K562 (cell line): Measurements from ENCODE around the gene DCST1. TPM values are rescaled to one million over a fixed set of nuclear protein-coding genes. Genes with fewer than 3 reads are reported as not detected.

Experiments used
- HNRNPLL ChIP-seq: fragments of 200-400 bp; formaldehyde crosslinking; IDR thresholded peaks from 2 replicates; pipeline ENCODE4 v1.6.1; 2017; ENCODE audit warnings: low read length, low read depth, mild to moderate bottlenecking; ENCODE audit not compliant: poor library complexity, severe bottlenecking
- JUND ChIP-seq, 2 experiments: IDR thresholded peaks; 2 replicates in 1 of 2; 3 replicates in 1 of 2; pipeline ENCODE4 v1.6.1; 2011; ENCODE audit warnings: borderline replicate concordance in 2 of 2, low read depth in 2 of 2, low read length in 2 of 2, improper control_type of control experiment in 1 of 2, missing biosample characterization in 1 of 2, missing genetic modification characterization in 1 of 2, missing genetic modification reagents in 1 of 2
- LEF1 ChIP-seq: fragments of 450-650 bp; IDR thresholded peaks from 2 replicates; pipeline ENCODE4 v1.6.1; 2016; ENCODE audit warnings: mild to moderate bottlenecking
- MTF1 ChIP-seq: fragments of 250-450 bp; sonication (Bioruptor Pico); IDR thresholded peaks from 2 replicates; pipeline ENCODE4 v1.9.0; 2021; ENCODE audit warnings: moderate library complexity, mild to moderate bottlenecking, inconsistent platforms, borderline replicate concordance
- MXI1 ChIP-seq: IDR thresholded peaks from 2 replicates; pipeline ENCODE4 v1.6.1; 2011; ENCODE audit warnings: low read depth, mild to moderate bottlenecking, improper control_type of control experiment, low read length
- NCOA6 ChIP-seq: fragments of 450-650 bp; IDR thresholded peaks from 2 replicates; pipeline ENCODE4 v1.6.1; 2017; ENCODE audit warnings: mild to moderate bottlenecking
- RFX1 ChIP-seq: fragments of 450-650 bp; IDR thresholded peaks from 2 replicates; pipeline ENCODE4 v1.6.1; 2016; ENCODE audit warnings: mild to moderate bottlenecking, moderate library complexity
- SIX5 ChIP-seq, 2 experiments: IDR thresholded peaks; 2 replicates each; pipeline ENCODE4 v1.6.1; 2011; ENCODE audit warnings: low read length in 2 of 2, borderline replicate concordance in 1 of 2, low read depth in 1 of 2, mild to moderate bottlenecking in 1 of 2, moderate library complexity in 1 of 2; ENCODE audit not compliant: insufficient read depth in 1 of 2
- SNIP1 ChIP-seq: fragments of 450-650 bp; IDR thresholded peaks from 2 replicates; pipeline ENCODE4 v1.7.1; 2017; ENCODE audit warnings: low read depth, mild to moderate bottlenecking
- SRF ChIP-seq, 2 experiments: fragments of 250-450, 450-650 bp in 1 of 2; sonication (Bioruptor Pico) in 1 of 2; sonication (generic) in 1 of 2; formaldehyde crosslinking; IDR thresholded peaks; 2 replicates each; pipeline versions ENCODE4 v1.5.0 to v1.5.1; 2020 to 2022; ENCODE audit warnings: mild to moderate bottlenecking in 1 of 2, missing genetic modification reagents in 1 of 2
- TAF9B ChIP-seq: fragments of 450-650 bp; IDR thresholded peaks from 2 replicates; pipeline ENCODE4 v1.6.1; 2018; ENCODE audit warnings: mild to moderate bottlenecking; ENCODE audit not compliant: partially characterized antibody
- THRAP3 ChIP-seq: fragments of 450-650 bp; IDR thresholded peaks from 2 replicates; pipeline ENCODE4 v1.6.1; 2016; ENCODE audit warnings: mild to moderate bottlenecking, inconsistent platforms, borderline replicate concordance
- ZBTB7A ChIP-seq: IDR thresholded peaks from 2 replicates; pipeline ENCODE4 v1.6.1; 2011; ENCODE audit warnings: low read depth, mild to moderate bottlenecking, low read length, moderate library complexity, borderline replicate concordance; ENCODE audit not compliant: control insufficient read depth
- ZKSCAN1 ChIP-seq: fragments of 150-350 bp; IDR thresholded peaks from 2 replicates; pipeline ENCODE4 v1.6.1; 2016; ENCODE audit warnings: low read depth, low read length
- polyA plus RNA-seq, 8 experiments: library from polyadenylated mRNA; depleted of rRNA in 4 of 8; stranded (reverse) in 5 of 8; unstranded in 3 of 8; fragments of >200 nt; fragmentation: Nextera tagmentation in 2 of 8; fragmentation: Illumina TruSeq in 1 of 8; extraction: Ambion mirVana in 2 of 8; extraction: Trizol in 1 of 8; gene quantifications; 2 replicates each; pipeline versions ENCODE4 v1.2.1 to v1.2.3, GENCODE V29; 2011 to 2014; ENCODE audit warnings: inconsistent platforms in 1 of 8, missing spikeins in 1 of 8
- total RNA-seq, 7 experiments: library from RNA; depleted of rRNA in 6 of 7; stranded (reverse); fragments of >200 nt in 6 of 7; fragmentation: Illumina TruSeq in 2 of 7; extraction: Trizol in 2 of 7; gene quantifications; 2 replicates each; pipeline versions ENCODE4 v1.2.1 to v1.2.3, GENCODE V29; 2011 to 2021; ENCODE audit warnings: low replicate concordance in 1 of 7
- TF ChIP-seq, protein P1 (sequence below): fragments of 450-650 bp; IDR thresholded peaks from 2 replicates; pipeline ENCODE4 v1.6.1; 2016
- TF ChIP-seq, protein P2 (sequence below), 2 experiments: fragments of 450-650 bp; IDR thresholded peaks; 2 replicates each; pipeline ENCODE4 v1.6.1; 2016
- TF ChIP-seq, protein P3 (sequence below): fragments of 250-450 bp; sonication (Bioruptor Pico); IDR thresholded peaks from 2 replicates; pipeline ENCODE4 v1.9.0; 2021; ENCODE audit warnings: mild to moderate bottlenecking, inconsistent platforms
- TF ChIP-seq, protein P4 (sequence below), 2 experiments: IDR thresholded peaks; 2 replicates each; pipeline ENCODE4 v1.6.1; 2012; ENCODE audit warnings: improper control_type of control experiment in 2 of 2, low read depth in 2 of 2, low read length in 2 of 2, borderline replicate concordance in 1 of 2
- TF ChIP-seq, protein P5 (sequence below): fragments of 250-450 bp; sonication (Bioruptor Pico); IDR thresholded peaks from 2 replicates; pipeline ENCODE4 v1.5.0; 2022; ENCODE audit warnings: mild to moderate bottlenecking

DCST1 gene
- total and polyA plus RNA-seq, 9 of the 15 experiments (the other 6 are each of a cell fraction or from before 2014, with no cell fraction given): not detected

DNA sequence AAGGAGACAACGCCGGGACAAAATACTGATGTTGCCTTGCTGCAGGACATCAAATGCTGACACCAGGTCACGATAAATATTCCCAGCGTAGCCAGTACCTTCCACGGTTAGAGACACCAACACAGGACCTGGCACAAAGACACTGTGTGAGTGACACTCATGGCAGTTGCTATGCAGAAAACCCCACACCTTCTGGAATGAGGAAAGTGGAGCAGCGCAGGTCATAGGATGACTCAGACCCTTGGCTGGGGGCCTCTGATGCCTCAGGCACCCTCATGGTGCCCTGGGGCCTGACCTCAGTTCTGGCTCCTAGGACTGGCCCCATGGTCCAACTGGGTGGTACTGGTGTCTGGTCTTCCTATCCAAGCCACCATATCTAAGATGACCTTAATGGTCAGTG, 7.0 kb upstream of the DCST1 start (continued):
- TF ChIP-seq, protein P1, sequence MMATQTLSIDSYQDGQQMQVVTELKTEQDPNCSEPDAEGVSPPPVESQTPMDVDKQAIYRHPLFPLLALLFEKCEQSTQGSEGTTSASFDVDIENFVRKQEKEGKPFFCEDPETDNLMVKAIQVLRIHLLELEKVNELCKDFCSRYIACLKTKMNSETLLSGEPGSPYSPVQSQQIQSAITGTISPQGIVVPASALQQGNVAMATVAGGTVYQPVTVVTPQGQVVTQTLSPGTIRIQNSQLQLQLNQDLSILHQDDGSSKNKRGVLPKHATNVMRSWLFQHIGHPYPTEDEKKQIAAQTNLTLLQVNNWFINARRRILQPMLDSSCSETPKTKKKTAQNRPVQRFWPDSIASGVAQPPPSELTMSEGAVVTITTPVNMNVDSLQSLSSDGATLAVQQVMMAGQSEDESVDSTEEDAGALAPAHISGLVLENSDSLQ: peak; percentile 68
- no peak for TF ChIP-seq NCOA6
- no peak for TF ChIP-seq ZKSCAN1
- no peak for TF ChIP-seq MTF1 (CRISPR knock-in tag)
- TF ChIP-seq TAF9B: no peak
- no peak for TF ChIP-seq HNRNPLL
- TF ChIP-seq, protein P2, sequence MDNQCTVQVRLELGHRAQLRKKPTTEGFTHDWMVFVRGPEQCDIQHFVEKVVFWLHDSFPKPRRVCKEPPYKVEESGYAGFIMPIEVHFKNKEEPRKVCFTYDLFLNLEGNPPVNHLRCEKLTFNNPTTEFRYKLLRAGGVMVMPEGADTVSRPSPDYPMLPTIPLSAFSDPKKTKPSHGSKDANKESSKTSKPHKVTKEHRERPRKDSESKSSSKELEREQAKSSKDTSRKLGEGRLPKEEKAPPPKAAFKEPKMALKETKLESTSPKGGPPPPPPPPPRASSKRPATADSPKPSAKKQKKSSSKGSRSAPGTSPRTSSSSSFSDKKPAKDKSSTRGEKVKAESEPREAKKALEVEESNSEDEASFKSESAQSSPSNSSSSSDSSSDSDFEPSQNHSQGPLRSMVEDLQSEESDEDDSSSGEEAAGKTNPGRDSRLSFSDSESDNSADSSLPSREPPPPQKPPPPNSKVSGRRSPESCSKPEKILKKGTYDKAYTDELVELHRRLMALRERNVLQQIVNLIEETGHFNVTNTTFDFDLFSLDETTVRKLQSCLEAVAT (IDR thresholded peaks at IDR 0.05): no peak
- no peak for TF ChIP-seq THRAP3
- TF ChIP-seq RFX1: no peak
- no peak for TF ChIP-seq SRF (CRISPR knock-in tag; IDR thresholded peaks at IDR 0.05)
- TF ChIP-seq ZBTB7A: no peak
- TF ChIP-seq LEF1: no peak
- TF ChIP-seq JUND (IDR thresholded peaks at IDR 0.05; ENCODE audit: borderline replicate concordance, low read depth, low read length): peak; percentile 68
- peak; percentile 24; the same call in 1 of the 3 replicates for TF ChIP-seq JUND (tag; IDR thresholded peaks at IDR 0.05; ENCODE audit: borderline replicate concordance, low read depth, low read length)
- TF ChIP-seq SNIP1: no peak
- TF ChIP-seq, protein P3, sequence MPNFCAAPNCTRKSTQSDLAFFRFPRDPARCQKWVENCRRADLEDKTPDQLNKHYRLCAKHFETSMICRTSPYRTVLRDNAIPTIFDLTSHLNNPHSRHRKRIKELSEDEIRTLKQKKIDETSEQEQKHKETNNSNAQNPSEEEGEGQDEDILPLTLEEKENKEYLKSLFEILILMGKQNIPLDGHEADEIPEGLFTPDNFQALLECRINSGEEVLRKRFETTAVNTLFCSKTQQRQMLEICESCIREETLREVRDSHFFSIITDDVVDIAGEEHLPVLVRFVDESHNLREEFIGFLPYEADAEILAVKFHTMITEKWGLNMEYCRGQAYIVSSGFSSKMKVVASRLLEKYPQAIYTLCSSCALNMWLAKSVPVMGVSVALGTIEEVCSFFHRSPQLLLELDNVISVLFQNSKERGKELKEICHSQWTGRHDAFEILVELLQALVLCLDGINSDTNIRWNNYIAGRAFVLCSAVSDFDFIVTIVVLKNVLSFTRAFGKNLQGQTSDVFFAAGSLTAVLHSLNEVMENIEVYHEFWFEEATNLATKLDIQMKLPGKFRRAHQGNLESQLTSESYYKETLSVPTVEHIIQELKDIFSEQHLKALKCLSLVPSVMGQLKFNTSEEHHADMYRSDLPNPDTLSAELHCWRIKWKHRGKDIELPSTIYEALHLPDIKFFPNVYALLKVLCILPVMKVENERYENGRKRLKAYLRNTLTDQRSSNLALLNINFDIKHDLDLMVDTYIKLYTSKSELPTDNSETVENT (CRISPR knock-in tag): no peak
- TF ChIP-seq SIX5 (IDR thresholded peaks at IDR 0.05; ENCODE audit: borderline replicate concordance in 1 of 2, insufficient read depth in 1 of 2, low read depth in 1 of 2, low read length in 2 of 2): no peak
- TF ChIP-seq, protein P4, sequence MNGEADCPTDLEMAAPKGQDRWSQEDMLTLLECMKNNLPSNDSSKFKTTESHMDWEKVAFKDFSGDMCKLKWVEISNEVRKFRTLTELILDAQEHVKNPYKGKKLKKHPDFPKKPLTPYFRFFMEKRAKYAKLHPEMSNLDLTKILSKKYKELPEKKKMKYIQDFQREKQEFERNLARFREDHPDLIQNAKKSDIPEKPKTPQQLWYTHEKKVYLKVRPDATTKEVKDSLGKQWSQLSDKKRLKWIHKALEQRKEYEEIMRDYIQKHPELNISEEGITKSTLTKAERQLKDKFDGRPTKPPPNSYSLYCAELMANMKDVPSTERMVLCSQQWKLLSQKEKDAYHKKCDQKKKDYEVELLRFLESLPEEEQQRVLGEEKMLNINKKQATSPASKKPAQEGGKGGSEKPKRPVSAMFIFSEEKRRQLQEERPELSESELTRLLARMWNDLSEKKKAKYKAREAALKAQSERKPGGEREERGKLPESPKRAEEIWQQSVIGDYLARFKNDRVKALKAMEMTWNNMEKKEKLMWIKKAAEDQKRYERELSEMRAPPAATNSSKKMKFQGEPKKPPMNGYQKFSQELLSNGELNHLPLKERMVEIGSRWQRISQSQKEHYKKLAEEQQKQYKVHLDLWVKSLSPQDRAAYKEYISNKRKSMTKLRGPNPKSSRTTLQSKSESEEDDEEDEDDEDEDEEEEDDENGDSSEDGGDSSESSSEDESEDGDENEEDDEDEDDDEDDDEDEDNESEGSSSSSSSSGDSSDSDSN (IDR thresholded peaks at IDR 0.05; ENCODE audit: borderline replicate concordance in 1 of 2, low read depth in 2 of 2, low read length in 2 of 2): no peak
- TF ChIP-seq, protein P5, sequence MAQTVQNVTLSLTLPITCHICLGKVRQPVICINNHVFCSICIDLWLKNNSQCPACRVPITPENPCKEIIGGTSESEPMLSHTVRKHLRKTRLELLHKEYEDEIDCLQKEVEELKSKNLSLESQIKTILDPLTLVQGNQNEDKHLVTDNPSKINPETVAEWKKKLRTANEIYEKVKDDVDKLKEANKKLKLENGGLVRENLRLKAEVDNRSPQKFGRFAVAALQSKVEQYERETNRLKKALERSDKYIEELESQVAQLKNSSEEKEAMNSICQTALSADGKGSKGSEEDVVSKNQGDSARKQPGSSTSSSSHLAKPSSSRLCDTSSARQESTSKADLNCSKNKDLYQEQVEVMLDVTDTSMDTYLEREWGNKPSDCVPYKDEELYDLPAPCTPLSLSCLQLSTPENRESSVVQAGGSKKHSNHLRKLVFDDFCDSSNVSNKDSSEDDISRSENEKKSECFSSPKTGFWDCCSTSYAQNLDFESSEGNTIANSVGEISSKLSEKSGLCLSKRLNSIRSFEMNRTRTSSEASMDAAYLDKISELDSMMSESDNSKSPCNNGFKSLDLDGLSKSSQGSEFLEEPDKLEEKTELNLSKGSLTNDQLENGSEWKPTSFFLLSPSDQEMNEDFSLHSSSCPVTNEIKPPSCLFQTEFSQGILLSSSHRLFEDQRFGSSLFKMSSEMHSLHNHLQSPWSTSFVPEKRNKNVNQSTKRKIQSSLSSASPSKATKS (CRISPR knock-in tag): no peak
- no peak for TF ChIP-seq MXI1
